Activated naive CD4-positive, alpha-beta T cell treated with anti-CD3 and anti-CD28 coated beads, Interleukin-2, amount 50 U/mL, for 72 hours (primary cell): ENCODE measurements around the gene HEXB. TPM values are rescaled to one million over a fixed set of nuclear protein-coding genes. Genes with fewer than 3 reads are reported as not detected.
"Not testable (repeated sequence)": the region's sequence is repeated elsewhere in the genome, so short reads cannot be mapped to it uniquely, and the experiment has no call there.

Source experiments
- ATAC-seq, 2 donors: fragments of 150-1000 bp; cut with Tn5 transposase; 2 replicates each; pipeline ENCODE4 v1.10.0; 2021; ENCODE audit warnings: mild to moderate bottlenecking in 2 of 2, moderate library complexity in 2 of 2
- DNase-seq, 2 donors: peaks; one replicate each; pipeline ENCODE4 v3.0.0; 2021 to 2022; ENCODE audit warnings: low spot score in 2 of 2
- H3K27ac Mint-ChIP-seq, 2 donors: one replicate each; pipeline ENCODE4 v1.8.0; 2022; ENCODE audit warnings: mild to moderate bottlenecking in 2 of 2, mixed read lengths in 2 of 2
- H3K36me3 Mint-ChIP-seq, 2 donors: one replicate each; pipeline ENCODE4 v1.8.0; 2022; ENCODE audit warnings: mixed read lengths in 2 of 2
- H3K9me3 Mint-ChIP-seq, 2 donors: one replicate each; pipeline ENCODE4 v1.8.0; 2022; ENCODE audit warnings: mixed read lengths in 2 of 2
- total RNA-seq, 2 donors: library from RNA; stranded (reverse); gene quantifications; one replicate each; pipeline ENCODE4 v1.2.3, GENCODE V29; 2022

HEXB gene
- total RNA-seq, 2 donors from 2014 or later = 47.1 to 71.3 TPM

- no peak for ATAC-seq
- Mint-ChIP-seq H3K9me3 (no peaks in the 10 kb centered on the region), H3K36me3 (no peaks in the 10 kb centered on the region), H3K27ac (no peak overlapping the region)
- no peak for DNase-seq
These were observed 32.5 kb upstream of the HEXB start for GRCh38 chr5:74652576-74652975.

GRCh38 chr5:74653991-74654390 lies 31.0 kb upstream of the HEXB start:
- ATAC-seq (no peak), DNase-seq (no peak)
- Mint-ChIP-seq H3K9me3 (no peaks in the 10 kb centered on the region), H3K27ac (no peak overlapping the region), H3K36me3 (no peaks in the 10 kb centered on the region)

- Mint-ChIP-seq H3K27ac (no peak overlapping the region), H3K36me3 (no peaks in the 10 kb centered on the region), H3K9me3 (no peaks in the 10 kb centered on the region)
- no peak for DNase-seq
- no peak for ATAC-seq
These were observed 29.8 kb upstream of the HEXB start for GRCh38 chr5:74655206-74655605.

GRCh38 chr5:74655716-74656115 lies 29.3 kb upstream of the HEXB start:
- H3K9me3 Mint-ChIP-seq = no peaks in the 10 kb centered on the region
- H3K36me3 Mint-ChIP-seq = no peaks in the 10 kb centered on the region
- DNase-seq (no peak), ATAC-seq (no peak)
- no peak overlapping the region for H3K27ac Mint-ChIP-seq

- Mint-ChIP-seq H3K9me3 (no peaks in the 10 kb centered on the region), H3K27ac (peak overlapping the region in 1 of 2 donors; percentile 3), H3K36me3 (no peaks in the 10 kb centered on the region)
- ATAC-seq (no peak), DNase-seq (no peak)
These were observed 27.9 kb upstream of the HEXB start for GRCh38 chr5:74657165-74657564.

- Mint-ChIP-seq H3K9me3 (no peaks in the 10 kb centered on the region), H3K36me3 (no peaks in the 10 kb centered on the region), H3K27ac (no peak overlapping the region)
- no peak for DNase-seq
- ATAC-seq = no peak
These were observed 25.9 kb upstream of the HEXB start for GRCh38 chr5:74659172-74659571.

GRCh38 chr5:74660140-74660539 lies 24.9 kb upstream of the HEXB start:
- no peak for ATAC-seq
- H3K27ac Mint-ChIP-seq = no peak overlapping the region
- DNase-seq = no peak
- H3K36me3 Mint-ChIP-seq = no peaks in the 10 kb centered on the region
- H3K9me3 Mint-ChIP-seq = no peaks in the 10 kb centered on the region

- Mint-ChIP-seq H3K27ac (peak overlapping the region in 1 of 2 donors; percentile 46), H3K9me3 (no peaks in the 10 kb centered on the region), H3K36me3 (no peaks in the 10 kb centered on the region)
- DNase-seq = no peak
- ATAC-seq = no peak
These were observed 24.2 kb upstream of the HEXB start for GRCh38 chr5:74660873-74661272.

GRCh38 chr5:74664551-74664950 lies 20.5 kb upstream of the HEXB start:
- H3K9me3 Mint-ChIP-seq = no peaks in the 10 kb centered on the region
- ATAC-seq (no peak), DNase-seq (no peak)
- H3K27ac Mint-ChIP-seq = no peak overlapping the region
- no peaks in the 10 kb centered on the region for H3K36me3 Mint-ChIP-seq

- Mint-ChIP-seq H3K9me3 (no peaks in the 10 kb centered on the region), H3K36me3 (no peaks in the 10 kb centered on the region), H3K27ac (no peak overlapping the region)
- DNase-seq (no peak), ATAC-seq (no peak)
These were observed 19.8 kb upstream of the HEXB start for GRCh38 chr5:74665273-74665672.

- H3K27ac Mint-ChIP-seq = no peak overlapping the region
- no peaks in the 10 kb centered on the region for H3K9me3 Mint-ChIP-seq
- H3K36me3 Mint-ChIP-seq = no peaks in the 10 kb centered on the region
- DNase-seq = no peak
- no peak for ATAC-seq
These were observed 19.2 kb upstream of the HEXB start for GRCh38 chr5:74665816-74666215.

- no peak for ATAC-seq
- no peaks in the 10 kb centered on the region for H3K36me3 Mint-ChIP-seq
- no peak overlapping the region for H3K27ac Mint-ChIP-seq
- no peak for DNase-seq
- no peaks in the 10 kb centered on the region for H3K9me3 Mint-ChIP-seq
These were observed 17.6 kb upstream of the HEXB start for GRCh38 chr5:74667396-74667795.

- Mint-ChIP-seq H3K36me3 (no peaks in the 10 kb centered on the region), H3K27ac (no peak overlapping the region), H3K9me3 (no peaks in the 10 kb centered on the region)
- DNase-seq = no peak
- no peak for ATAC-seq
These were observed 15.2 kb upstream of the HEXB start for GRCh38 chr5:74669821-74670220.

- DNase-seq (no peak), ATAC-seq (no peak)
- no peaks in the 10 kb centered on the region for H3K9me3 Mint-ChIP-seq
- H3K27ac Mint-ChIP-seq = no peak overlapping the region
- H3K36me3 Mint-ChIP-seq = no peaks in the 10 kb centered on the region
These were observed 14.5 kb upstream of the HEXB start for GRCh38 chr5:74670396-74671038.

- Mint-ChIP-seq H3K27ac (no peak overlapping the region), H3K36me3 (no peaks in the 10 kb centered on the region), H3K9me3 (no peaks in the 10 kb centered on the region)
- ATAC-seq (no peak), DNase-seq (no peak)
These were observed 12.7 kb upstream of the HEXB start for GRCh38 chr5:74672215-74672877.

GRCh38 chr5:74673011-74673790 lies 11.8 kb upstream of the HEXB start:
- ATAC-seq (no peak), DNase-seq (no peak)
- Mint-ChIP-seq H3K9me3 (no peaks in the 10 kb centered on the region), H3K27ac (no peak overlapping the region), H3K36me3 (no peaks in the 10 kb centered on the region)

GRCh38 chr5:74676466-74676865 lies 8.6 kb upstream of the HEXB start:
- ATAC-seq = not testable (repeated sequence)

GRCh38 chr5:74678123-74678522 lies 6.9 kb upstream of the HEXB start:
- ATAC-seq, H3K27ac Mint-ChIP-seq, DNase-seq, H3K9me3 Mint-ChIP-seq, H3K36me3 Mint-ChIP-seq: not testable (repeated sequence)

More at GRCh38 chr5:74676466-74676865, 8.6 kb upstream of the HEXB start:
- not testable (repeated sequence) for H3K9me3 Mint-ChIP-seq, H3K27ac Mint-ChIP-seq, H3K36me3 Mint-ChIP-seq, DNase-seq
